HG03469 (cell line): ENCODE results near the gene MRPS23.

Experiments used
- ATAC-seq: cut with Tn5 transposase; IDR thresholded peaks from one replicate; pipeline ENCODE4 v1.9.1; 2021; ENCODE audit warnings: mild to moderate bottlenecking, moderate library complexity, moderate number of reproducible peaks; ENCODE audit not compliant: unreplicated experiment

Gene MRPS23

DNA sequence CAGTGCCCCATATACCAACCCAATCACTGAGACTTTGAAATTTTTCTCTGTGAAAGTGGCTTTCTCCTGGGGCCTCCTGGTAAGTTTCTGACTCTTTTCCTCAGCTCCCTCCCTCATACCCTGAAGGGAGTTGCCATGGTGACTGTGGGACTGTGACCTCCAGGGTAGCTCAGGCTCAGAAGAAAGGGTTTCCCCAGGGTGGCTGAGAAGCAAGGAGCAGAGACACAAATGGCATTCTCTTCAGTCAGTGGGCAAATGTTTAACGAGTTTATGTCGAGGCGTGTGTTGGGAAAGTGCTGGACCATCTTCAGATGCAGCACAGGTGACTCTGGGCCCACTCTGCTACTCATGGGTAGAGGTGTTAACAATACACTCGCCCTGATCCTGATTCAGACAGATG lies 46.8 kb downstream of the MRPS23 start:
- ATAC-seq: no peak

DNA sequence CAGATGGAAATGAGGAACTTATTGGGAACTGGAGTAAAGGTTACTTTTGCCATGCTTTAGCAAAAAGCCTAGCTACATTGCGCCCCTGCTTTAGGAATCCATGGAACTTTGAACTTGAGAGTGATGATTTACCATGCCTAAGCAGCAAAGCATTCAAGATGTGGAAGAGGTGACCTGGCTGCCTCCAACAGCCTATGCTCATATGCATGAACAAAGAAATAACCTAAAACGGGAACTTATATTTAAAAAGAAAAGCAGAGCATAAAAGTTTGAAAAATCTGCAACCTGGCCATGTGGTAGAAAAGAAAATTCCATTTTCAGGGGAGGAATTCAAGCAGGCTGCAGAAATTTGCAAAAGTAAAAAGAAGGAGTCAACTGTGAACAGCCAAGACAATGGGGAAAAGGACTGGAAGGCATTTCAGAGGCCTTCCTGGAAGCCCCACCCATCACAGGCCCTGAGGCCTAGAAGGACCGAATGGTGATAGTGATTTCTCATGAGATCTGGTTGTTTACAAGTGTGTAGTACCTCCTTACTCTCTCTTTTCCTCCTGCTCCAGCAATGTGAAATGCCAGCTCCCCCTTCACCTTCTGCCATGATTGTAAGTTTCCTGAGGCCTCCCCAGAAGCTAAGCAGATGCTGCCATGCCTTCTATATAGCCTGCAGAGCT lies 48.7 kb downstream of the MRPS23 start:
- ATAC-seq: no peak

GRCh38 chr17:57794841-57795240 lies 55.0 kb downstream of the MRPS23 start:
- no peak for ATAC-seq

DNA sequence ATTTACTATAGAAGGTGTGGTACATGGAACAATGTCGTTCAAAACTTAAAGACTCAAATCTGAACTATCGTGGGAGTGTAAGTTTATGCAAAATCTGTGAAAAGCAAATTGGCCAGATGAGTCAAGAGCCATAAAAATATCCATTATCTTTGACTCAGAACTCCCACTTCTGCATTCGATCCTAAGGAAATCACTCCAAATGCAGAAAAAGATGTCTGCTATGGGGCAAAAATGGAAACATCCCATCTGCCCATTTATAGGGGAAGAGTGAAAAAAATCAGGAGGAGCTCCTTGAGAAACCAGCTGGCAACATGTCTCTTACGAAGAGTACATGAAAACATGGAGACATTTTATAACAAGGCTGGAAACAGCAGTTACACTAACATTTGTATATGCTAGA lies 61.1 kb downstream of the MRPS23 start:
- no peak for ATAC-seq

GRCh38 chr17:57785022-57785421 lies 64.8 kb downstream of the MRPS23 start:
- no peak for ATAC-seq
